Measurements from ENCODE around the gene TICAM1. TPM values are rescaled to one million over a fixed set of nuclear protein-coding genes. Genes with fewer than 3 reads are reported as not detected.

TICAM1 gene
- total RNA-seq (10 to 100 TPM in 3 of 4 donors, 1 to 10 TPM in 1; 9.0 to 17.0 (median 14.2) TPM), polyA plus RNA-seq (10 to 100 TPM in 1 of 3 donors, 1 to 10 TPM in 2; 7.4 to 11.4 (median 8.7) TPM)
- long read RNA-seq, donor 1, partial matches to known transcripts = 0 of 6 reads
- long read RNA-seq, donor 1, other reads (novel, unspliced or antisense) = 5 of 6 reads
- long read RNA-seq, donor 2, partial matches to known transcripts = 0 of 15 reads
- long read RNA-seq, donor 2, other reads (novel, unspliced or antisense) = 12 of 15 reads

DNA sequence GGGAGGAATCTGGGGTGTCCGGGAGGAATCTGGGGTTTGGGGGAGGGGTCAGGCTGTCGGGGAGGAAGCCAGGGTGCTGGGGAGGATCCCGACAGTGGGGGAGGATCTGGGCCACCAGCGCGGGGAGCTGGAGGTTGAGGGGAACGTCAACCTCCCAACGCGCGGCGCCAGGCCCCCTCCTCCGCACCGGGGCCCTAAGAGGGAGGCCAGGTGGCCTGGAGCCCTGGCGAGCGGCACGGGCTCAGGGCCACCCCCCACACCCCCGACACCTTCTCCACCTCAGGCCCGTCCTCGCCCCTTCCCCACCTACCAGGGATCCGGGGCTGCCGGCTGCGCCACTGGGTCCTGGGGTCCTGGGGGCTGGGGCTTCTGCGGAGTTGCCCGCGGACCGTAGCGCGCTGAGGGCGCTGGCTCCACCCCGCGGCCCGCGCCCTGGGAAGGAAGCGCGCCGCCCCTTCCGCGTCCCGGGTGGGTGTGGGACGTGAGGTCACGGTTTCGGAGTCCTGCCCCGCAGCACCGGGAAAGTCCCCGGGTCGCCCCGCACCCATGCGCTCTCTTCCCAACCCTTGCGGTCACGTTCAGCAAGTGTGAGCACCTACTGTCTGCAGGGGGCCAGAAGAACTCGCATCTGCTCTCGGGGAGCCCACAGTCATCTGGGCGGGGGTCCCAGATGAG, at the start of gene TICAM1:
Gene TICAM1 (minus strand): TSS at position 409 of the 675 bp plus-strand sequence. CDS start 13,335 bp downstream, outside the sequence.
- H3K27ac ChIP-seq = peak within 1 kb of the TSS; percentile 95
- H3K4me1 ChIP-seq = peaks cover 5% of the 10 kb centered on the region
- no peaks in the 10 kb centered on the region for H3K27me3 ChIP-seq (ENCODE audit: insufficient read depth in 3 of 3, low read length in 2 of 3)
- DNase-seq = peak; percentile 79 to 85
- no peaks in the 10 kb centered on the region for H3K9me3 ChIP-seq
- peak within 1 kb of the TSS; percentile 99 for H3K4me3 ChIP-seq
- TF ChIP-seq, protein P1, sequence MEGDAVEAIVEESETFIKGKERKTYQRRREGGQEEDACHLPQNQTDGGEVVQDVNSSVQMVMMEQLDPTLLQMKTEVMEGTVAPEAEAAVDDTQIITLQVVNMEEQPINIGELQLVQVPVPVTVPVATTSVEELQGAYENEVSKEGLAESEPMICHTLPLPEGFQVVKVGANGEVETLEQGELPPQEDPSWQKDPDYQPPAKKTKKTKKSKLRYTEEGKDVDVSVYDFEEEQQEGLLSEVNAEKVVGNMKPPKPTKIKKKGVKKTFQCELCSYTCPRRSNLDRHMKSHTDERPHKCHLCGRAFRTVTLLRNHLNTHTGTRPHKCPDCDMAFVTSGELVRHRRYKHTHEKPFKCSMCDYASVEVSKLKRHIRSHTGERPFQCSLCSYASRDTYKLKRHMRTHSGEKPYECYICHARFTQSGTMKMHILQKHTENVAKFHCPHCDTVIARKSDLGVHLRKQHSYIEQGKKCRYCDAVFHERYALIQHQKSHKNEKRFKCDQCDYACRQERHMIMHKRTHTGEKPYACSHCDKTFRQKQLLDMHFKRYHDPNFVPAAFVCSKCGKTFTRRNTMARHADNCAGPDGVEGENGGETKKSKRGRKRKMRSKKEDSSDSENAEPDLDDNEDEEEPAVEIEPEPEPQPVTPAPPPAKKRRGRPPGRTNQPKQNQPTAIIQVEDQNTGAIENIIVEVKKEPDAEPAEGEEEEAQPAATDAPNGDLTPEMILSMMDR (IDR thresholded peaks at IDR 0.05) = no peak
- no peaks in the 10 kb centered on the region for H3K36me3 ChIP-seq (ENCODE audit: insufficient read depth in 1 of 2, low read depth in 1 of 2)
- 0 to 1% (median 1%) methylated on average over 34 to 52 of the region's 52 CpGs for WGBS, 3 donors
- peak; percentile 84 to 94 (median 92) for ATAC-seq
- intact Hi-C loops (cut with DNase I) = no loop called here

DNA sequence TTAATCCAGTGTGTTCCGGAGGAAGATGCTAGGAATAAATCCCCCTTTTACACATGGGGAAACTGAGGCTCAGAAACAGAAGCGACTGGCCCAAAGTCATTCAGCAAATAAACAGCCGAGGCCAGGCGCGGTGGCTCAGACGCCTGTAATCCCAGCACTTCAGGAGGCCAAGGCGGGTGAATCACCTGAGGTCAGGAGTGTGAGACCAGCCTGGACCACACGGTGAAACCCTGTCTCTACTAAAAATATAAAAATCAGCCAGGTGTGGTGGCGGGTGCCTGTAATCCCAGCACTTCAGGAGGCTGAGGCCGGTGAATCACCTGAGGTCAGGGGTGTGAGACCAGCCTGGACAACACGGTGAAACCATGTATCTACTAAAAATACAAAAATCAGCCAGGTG, 47.5 kb upstream of the TICAM1 start:
- Histone ChIP-seq H3K4me3 (no peak overlapping the region), H3K36me3 (ENCODE audit: insufficient read depth in 1 of 2, low read depth in 1 of 2) (no peaks in the 10 kb centered on the region), H3K9me3 (no peaks in the 10 kb centered on the region), H3K27ac (peak overlapping the region; percentile 91), H3K4me1 (peaks cover 16% of the 10 kb centered on the region), H3K27me3 (ENCODE audit: insufficient read depth in 3 of 3, low read length in 2 of 3) (no peaks in the 10 kb centered on the region)
- intact Hi-C loops (cut with DNase I) = loop anchor here in 1 of 2 donors (5.0 kb wide), 1 partner anchor 88 kb away; the partner anchor contains the start of gene KDM4B
- TF ChIP-seq, protein P1 (IDR thresholded peaks at IDR 0.05) = no peak
- peak in 1 of 2 donors; percentile 71 for DNase-seq
- peak; percentile 29 to 60 (median 42) for ATAC-seq
- 49 to 77% (median 57%) methylated on average over 11 of the region's 11 CpGs for WGBS, 3 donors

DNA sequence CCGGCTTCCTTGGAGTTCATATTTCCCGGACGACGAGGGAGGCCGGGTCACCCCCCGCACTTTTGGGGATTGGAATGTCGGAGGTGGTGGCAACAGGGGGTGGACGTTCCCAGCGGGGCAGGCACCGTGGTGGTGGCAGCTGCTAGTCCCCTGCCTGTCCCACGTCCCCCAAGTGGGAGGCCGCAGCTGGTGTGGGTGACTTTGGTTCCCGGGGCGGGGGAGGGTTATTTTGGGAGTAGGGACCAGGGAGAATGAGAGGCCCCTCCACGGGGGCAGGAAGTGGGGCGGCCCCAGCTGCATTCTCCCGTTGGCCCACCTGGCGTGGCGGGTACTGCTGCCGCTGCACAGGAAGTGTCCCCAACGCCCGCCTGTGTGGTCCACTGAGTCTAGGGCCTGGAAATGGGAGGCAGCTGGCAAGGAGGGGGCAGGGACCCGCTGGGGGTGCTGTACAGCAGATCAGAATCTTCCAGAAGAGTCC, 47.0 kb upstream of the TICAM1 start:
- Histone ChIP-seq H3K36me3 (ENCODE audit: insufficient read depth in 1 of 2, low read depth in 1 of 2) (no peaks in the 10 kb centered on the region), H3K27me3 (ENCODE audit: insufficient read depth in 3 of 3, low read length in 2 of 3) (no peaks in the 10 kb centered on the region), H3K4me3 (peak overlapping the region; percentile 21), H3K9me3 (no peaks in the 10 kb centered on the region), H3K4me1 (peaks cover 16% of the 10 kb centered on the region), H3K27ac (peak overlapping the region; percentile 91)
- ATAC-seq (peak; percentile 66 to 84 (median 80)), DNase-seq (peak; percentile 75 to 86)
- intact Hi-C loops (cut with DNase I) = loop anchor here in 1 of 2 donors (5.0 kb wide), 1 partner anchor 89 kb away; the partner anchor contains the start of gene KDM4B
- TF ChIP-seq, protein P1 (IDR thresholded peaks at IDR 0.05) = no peak
- 7 to 13% (median 10%) methylated on average over 20 to 23 of the region's 23 CpGs for WGBS, 3 donors

DNA sequence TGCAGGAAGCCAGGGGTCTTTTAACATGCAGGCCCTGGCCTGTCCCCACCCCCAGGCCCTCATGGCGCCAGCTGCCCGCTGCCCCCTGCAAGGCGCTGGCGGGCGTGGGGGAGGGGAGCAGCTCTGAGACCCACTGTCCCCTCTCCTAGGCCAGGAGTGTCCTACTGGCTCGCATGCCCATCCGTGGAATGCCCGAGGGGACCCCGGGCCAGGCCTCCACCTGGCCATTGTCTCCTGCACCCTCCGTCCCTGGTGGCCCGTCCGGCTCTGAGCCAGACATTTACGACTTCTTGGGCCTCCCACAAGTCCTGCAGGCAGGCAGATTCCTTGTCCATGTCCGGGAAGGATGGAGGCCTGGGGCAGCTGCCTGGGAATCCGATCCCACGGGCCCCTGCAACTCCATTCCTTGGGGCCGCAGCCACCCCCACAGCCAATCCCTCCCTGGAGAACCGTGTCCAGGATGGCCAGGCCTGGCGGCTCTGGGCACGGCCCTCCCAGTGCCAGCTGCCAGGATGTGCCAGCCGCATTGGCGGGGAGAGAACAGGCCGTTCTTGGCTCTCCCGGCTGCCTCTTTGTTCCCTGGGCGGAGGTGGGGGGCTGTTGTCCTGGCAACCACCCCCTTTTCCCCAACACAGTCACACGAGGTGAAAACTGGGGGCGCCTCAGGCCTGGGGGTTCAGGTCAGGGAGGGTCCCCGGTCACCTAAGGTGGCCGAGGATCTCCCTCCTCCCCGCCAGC, 46.4 kb upstream of the TICAM1 start:
- Histone ChIP-seq H3K27me3 (ENCODE audit: insufficient read depth in 3 of 3, low read length in 2 of 3) (no peaks in the 10 kb centered on the region), H3K4me3 (peak overlapping the region; percentile 21), H3K36me3 (ENCODE audit: insufficient read depth in 1 of 2, low read depth in 1 of 2) (no peaks in the 10 kb centered on the region), H3K27ac (peak overlapping the region; percentile 91), H3K9me3 (no peaks in the 10 kb centered on the region), H3K4me1 (peaks cover 16% of the 10 kb centered on the region)
- 14 to 24% (median 17%) methylated on average over 26 to 30 of the region's 30 CpGs for WGBS, 3 donors
- TF ChIP-seq, protein P1 (IDR thresholded peaks at IDR 0.05) = no peak
- DNase-seq = peak; percentile 84 to 94
- intact Hi-C loops (cut with DNase I) = loop anchor here in 1 of 2 donors (5.0 kb wide), 1 partner anchor 89 kb away; the partner anchor contains the start of gene KDM4B
- peak; percentile 92 to 94 (median 94) for ATAC-seq
